NB4 (cell line): Measurements from ENCODE around the gene IGF1R.

Experiments
- POLR2A ChIP-seq: IDR thresholded peaks from 2 replicates; pipeline ENCODE4 v1.6.1; 2011; ENCODE audit warnings: mild to moderate bottlenecking; ENCODE audit not compliant: insufficient read length; ENCODE audit errors: extremely low read depth
- TF ChIP-seq, protein P1 (sequence below): IDR thresholded peaks from one replicate; pipeline ENCODE4 v1.5.1; 2012; ENCODE audit warnings: low read depth, low read length

DNA sequence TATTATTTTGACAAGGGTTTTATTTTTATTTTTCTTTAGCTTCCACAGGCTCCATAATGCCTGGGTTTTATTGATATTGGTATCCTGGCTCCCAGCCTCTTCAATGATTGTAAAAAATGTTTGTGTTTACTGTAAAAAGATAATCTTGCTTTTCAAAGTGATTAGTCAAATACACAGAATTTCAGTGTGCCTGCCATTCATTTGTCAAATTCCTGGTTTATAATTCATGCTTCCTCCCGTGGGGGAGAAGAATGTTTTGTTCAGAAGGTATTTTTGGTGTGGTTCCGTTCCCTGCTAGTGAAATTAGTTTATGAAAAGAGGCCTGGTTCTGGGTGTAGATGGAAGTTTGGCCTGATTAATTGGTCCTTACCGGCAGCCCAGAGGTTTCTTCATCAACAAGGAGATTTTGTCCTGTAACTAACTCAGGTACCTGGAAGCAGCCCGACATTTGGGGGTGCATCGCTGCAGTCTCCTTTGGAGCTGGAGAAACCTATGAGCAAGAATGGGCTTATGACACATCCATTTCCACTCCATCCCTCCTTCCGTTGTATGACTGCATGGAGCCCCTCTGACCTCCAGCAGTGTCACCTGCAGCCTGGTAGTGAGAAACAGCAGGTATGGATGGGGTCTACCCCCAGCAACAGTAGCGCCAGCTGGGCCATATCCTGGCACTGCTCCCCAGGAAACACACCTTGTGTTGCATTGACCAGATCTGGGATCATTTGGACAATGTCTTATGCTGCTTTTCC lies 257.8 kb downstream of the IGF1R start:
- TF ChIP-seq POLR2A: no peak
- TF ChIP-seq, protein P1, sequence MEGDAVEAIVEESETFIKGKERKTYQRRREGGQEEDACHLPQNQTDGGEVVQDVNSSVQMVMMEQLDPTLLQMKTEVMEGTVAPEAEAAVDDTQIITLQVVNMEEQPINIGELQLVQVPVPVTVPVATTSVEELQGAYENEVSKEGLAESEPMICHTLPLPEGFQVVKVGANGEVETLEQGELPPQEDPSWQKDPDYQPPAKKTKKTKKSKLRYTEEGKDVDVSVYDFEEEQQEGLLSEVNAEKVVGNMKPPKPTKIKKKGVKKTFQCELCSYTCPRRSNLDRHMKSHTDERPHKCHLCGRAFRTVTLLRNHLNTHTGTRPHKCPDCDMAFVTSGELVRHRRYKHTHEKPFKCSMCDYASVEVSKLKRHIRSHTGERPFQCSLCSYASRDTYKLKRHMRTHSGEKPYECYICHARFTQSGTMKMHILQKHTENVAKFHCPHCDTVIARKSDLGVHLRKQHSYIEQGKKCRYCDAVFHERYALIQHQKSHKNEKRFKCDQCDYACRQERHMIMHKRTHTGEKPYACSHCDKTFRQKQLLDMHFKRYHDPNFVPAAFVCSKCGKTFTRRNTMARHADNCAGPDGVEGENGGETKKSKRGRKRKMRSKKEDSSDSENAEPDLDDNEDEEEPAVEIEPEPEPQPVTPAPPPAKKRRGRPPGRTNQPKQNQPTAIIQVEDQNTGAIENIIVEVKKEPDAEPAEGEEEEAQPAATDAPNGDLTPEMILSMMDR: no peak
